ENCODE data around the gene CHAF1A. TPM values are rescaled to one million over a fixed set of nuclear protein-coding genes. Genes with fewer than 3 reads are reported as not detected.

The CHAF1A gene
- total and polyA plus RNA-seq, 2 of the 8 experiments (the other 6 are each of a cell fraction or from before 2014, with no cell fraction given) = 122 to 147 TPM

- H3K14ac ChIP-seq (ENCODE audit: insufficient read length) = no peak within 1 kb of the TSS
- no peaks in the 10 kb centered on the region for H3K27me3 ChIP-seq (replicated peaks in 1 of 4; ENCODE audit: control insufficient read depth in 3 of 4, extremely low read depth in 1 of 4, insufficient read depth in 3 of 4, low read length in 3 of 4)
- H3K4me1 ChIP-seq (replicated peaks in 1 of 4; ENCODE audit: control insufficient read depth in 3 of 4, insufficient read depth in 4 of 4, low read length in 3 of 4) = peaks cover 0 to 5% (median 2%) of the 10 kb centered on the region in 4 experiments; a peak in 4 of 7 replicates
- H2AK5ac ChIP-seq (ENCODE audit: low read depth, low read length) = no peak within 1 kb of the TSS
- no peaks in the 10 kb centered on the region; the same call in 1 of the 2 replicates for H3K79me1 ChIP-seq (ENCODE audit: low read depth, low read length)
- peak within 1 kb of the TSS; percentile 87 for H3K18ac ChIP-seq (ENCODE audit: extremely low read depth, low read length)
- H2BK15ac ChIP-seq (ENCODE audit: low read length) = no peak within 1 kb of the TSS
- peak within 1 kb of the TSS; percentile 91; the same call in 1 of the 2 replicates for H4K8ac ChIP-seq (ENCODE audit: extremely low read depth, insufficient read depth, low read length)
- peak within 1 kb of the TSS; percentile 75; the same call in 1 of the 2 replicates for H3K27ac ChIP-seq (ENCODE audit: low read depth, low read length)
- no peak within 1 kb of the TSS for H2BK20ac ChIP-seq (ENCODE audit: low read length)
- WGBS, 2 experiments (ENCODE audit: extremely low coverage in 1 of 2, insufficient coverage in 1 of 2, insufficient read length in 1 of 2, insufficient replicate concordance in 2 of 2, low coverage in 1 of 2, low lambda C conversion rate in 2 of 2, missing lambda C conversion rate in 1 of 2) = 21% methylated on average over 42 of the region's 52 CpGs; no CpG with 5 or more reads in 1 of the 2 experiments
- peaks cover 9 to 13% of the 10 kb centered on the region in 2 experiments for H4K20me1 ChIP-seq (replicated peaks in 1 of 2; ENCODE audit: control insufficient read depth in 1 of 2, insufficient read depth in 2 of 2, low read length in 2 of 2)
- no peak within 1 kb of the TSS; the same call in 1 of the 2 replicates for H2AFZ ChIP-seq (ENCODE audit: low read length)
- H3K79me2 ChIP-seq (ENCODE audit: control insufficient read depth in 1 of 2, insufficient read depth in 2 of 2, low read length in 2 of 2) = peaks cover 0 to 5% of the 10 kb centered on the region in 2 experiments; a peak in 1 of 4 replicates
- ChIA-PET POLR2A (ENCODE audit: partially characterized antibody) (interaction anchor here (0.6 to 58.1 kb wide), 8 partner anchors 10 to 209 kb away, joined by 3 to 1590 read pairs (median 4); partner anchors contain the start of genes CHAF1A, HDGFL2 and SH3GL1), CTCF (ENCODE audit: partially characterized antibody) (interaction anchor here (0.9 to 1.3 kb wide), 2 partner anchors 9 to 11 kb away, joined by 3 read pairs; no protein-coding TSS in a partner anchor)
- H2BK5ac ChIP-seq (ENCODE audit: low read depth, low read length) = peak within 1 kb of the TSS; percentile 44; the same call in 1 of the 2 replicates
- peaks cover 5% of the 10 kb centered on the region; the same call in 1 of the 2 replicates for H3K23me2 ChIP-seq (ENCODE audit: low read depth, low read length)
- H3K9me3 ChIP-seq (ENCODE audit: insufficient read depth in 2 of 2, low read depth in 1 of 2, low read length in 1 of 2) = no peaks in the 10 kb centered on the region
- H3K23ac ChIP-seq (ENCODE audit: insufficient read length) = no peak within 1 kb of the TSS
- H3K36me3 ChIP-seq (ENCODE audit: control insufficient read depth in 2 of 4, insufficient read depth in 4 of 4, low read length in 3 of 4) = no peaks in the 10 kb centered on the region; a peak in 1 of 8 replicates
- H4K5ac ChIP-seq (ENCODE audit: insufficient read length, low read depth, low read length) = peak within 1 kb of the TSS; percentile 57
- H2BK120ac ChIP-seq (replicated peaks; ENCODE audit: low read depth, low read length) = no peak within 1 kb of the TSS
- peak within 1 kb of the TSS; percentile 88 for H3K56ac ChIP-seq (replicated peaks; ENCODE audit: insufficient read length, low read depth, low read length)
- peak; percentile 79 for FAIRE-seq
- no peak within 1 kb of the TSS for H2BK12ac ChIP-seq (ENCODE audit: low read depth, low read length)
- H3K4me2 ChIP-seq (ENCODE audit: insufficient read depth in 1 of 2, low read depth in 2 of 2, low read length in 2 of 2) = peak within 1 kb of the TSS; percentile 80 to 95
- DNase-seq (ENCODE audit: low read depth in 1 of 2, low spot score in 2 of 2) = peak; percentile 94 to 96
- H3K4me3 ChIP-seq (ENCODE audit: extremely low read depth in 1 of 4, insufficient read depth in 2 of 4, low read depth in 3 of 4, low read length in 4 of 4) = peak within 1 kb of the TSS; percentile 63 to 75 (median 70)
- H3K9ac ChIP-seq (replicated peaks in 1 of 4; ENCODE audit: extremely low read depth in 1 of 4, low read depth in 3 of 4, low read length in 3 of 4) = peak within 1 kb of the TSS; percentile 70 to 90 (median 82)
- no peak within 1 kb of the TSS for H3K4ac ChIP-seq (replicated peaks; ENCODE audit: insufficient read length, low read depth, low read length)
- no peak within 1 kb of the TSS for H4K91ac ChIP-seq (replicated peaks; ENCODE audit: insufficient read length, low read length)
- TF ChIP-seq SIX5 (IDR thresholded peaks at IDR 0.05; ENCODE audit: low read depth, low read length) (peak; percentile 28; the same call in 1 of the 2 replicates), EGR1 (IDR thresholded peaks at IDR 0.05; ENCODE audit: borderline replicate concordance, low read depth, low read length) (peak; percentile 92), SRF (IDR thresholded peaks at IDR 0.05; ENCODE audit: low read depth, low read length) (no peak), HDAC2 (IDR thresholded peaks at IDR 0.05; ENCODE audit: borderline replicate concordance in 1 of 2, low read depth in 2 of 2, low read length in 2 of 2) (peak in 1 of 2 experiments; percentile 79; a peak in 1 of 4 replicates), CHD2 (IDR thresholded peaks at IDR 0.05; ENCODE audit: low read length) (0 out of 2 replicates have a peak, but pooled peaks have one; percentile 44), USF2 (IDR thresholded peaks at IDR 0.05; ENCODE audit: low read length) (peak; percentile 87), SP4 (IDR thresholded peaks at IDR 0.05; ENCODE audit: low read length) (0 out of 2 replicates have a peak, but pooled peaks have one; percentile 21), ATF3 (IDR thresholded peaks at IDR 0.05; ENCODE audit: insufficient read depth, low read depth, low read length) (peak; percentile 49; the same call in 1 of the 2 replicates)
Observed at GRCh38 chr19:4457654-4458395, 55.4 kb downstream of the CHAF1A start, which contains the start of gene UBXN6. Gene UBXN6, minus strand, starts transcription at chr19:4457794. Its CDS starts 97 bp downstream, at chr19:4457697.
